Bronchus fibroblast of lung (primary cell): ENCODE data around the gene DRC3. TPM values are rescaled to one million over a fixed set of nuclear protein-coding genes. Genes with fewer than 3 reads are reported as not detected.

ENCODE experiments used
- total RNA-seq: library from RNA; depleted of rRNA; stranded (reverse); fragments of >200 nt; gene quantifications from 2 replicates; pipeline ENCODE4 v1.2.3, GENCODE V29; 2015

Gene DRC3
- 0.50 and 0.59 TPM in 2 replicates for total RNA-seq

GRCh38 chr17:17972126-17972951 lies at the start of gene DRC3, which contains the start of gene TOM1L2:
DRC3 (plus strand) TSS chr17:17972862; CDS start chr17:17977599, 4,737 bp downstream.
TOM1L2 (minus strand) TSS chr17:17972400; CDS start chr17:17972313, 87 bp downstream.

GRCh38 chr17:18038861-18039534 lies 66.3 kb downstream of the DRC3 start, which contains the start of the genes ATPAF2 and GID4:
ATPAF2 (minus strand) TSS chr17:18039168; CDS start chr17:18039013, 155 bp downstream.
GID4 (plus strand) TSS chr17:18039408; CDS start chr17:18039465, 57 bp downstream.

Other genes with a start within 250 kb of the DRC3 start
- gene SREBF1, start 135.9 kb upstream of the DRC3 start, total RNA-seq, result 82.7 and 97.3 TPM in 2 replicates
- gene TOM1L2, start 462 bp upstream of the DRC3 start, total RNA-seq, result 23.9 and 34.2 TPM in 2 replicates
- 9.6 and 14.9 TPM in 2 replicates for gene ATPAF2, start 66.3 kb downstream of the DRC3 start, total RNA-seq
- gene GID4, start 66.5 kb downstream of the DRC3 start, total RNA-seq, result 5.4 and 7.1 TPM in 2 replicates
- gene DRG2, start 115.1 kb downstream of the DRC3 start, total RNA-seq, result 43.0 and 43.7 TPM in 2 replicates
- 0.59 and 2.4 TPM in 2 replicates for gene MYO15A, start 135.9 kb downstream of the DRC3 start, total RNA-seq
- 76.0 and 79.7 TPM in 2 replicates for gene ALKBH5, start 211.0 kb downstream of the DRC3 start, total RNA-seq